Liver (tissue), 3 donors: ENCODE results near the gene ANKRD30B.

Source experiments
- EGR1 ChIP-seq, 2 donors: IDR thresholded peaks; 2 replicates each; pipeline ENCODE4 v1.6.1; 2016 to 2018; ENCODE audit warnings: antibody characterized with exemption in 2 of 2, low read depth in 2 of 2
- SP1 ChIP-seq: IDR thresholded peaks from 2 replicates; pipeline ENCODE4 v1.6.1; 2018; ENCODE audit warnings: antibody characterized with exemption, mild to moderate bottlenecking
- TF ChIP-seq, protein P1 (sequence below): fragments of 150-350 bp; IDR thresholded peaks from 2 replicates; pipeline ENCODE4 v1.5.1; 2017; ENCODE audit warnings: improper control_type of control experiment, low read depth, low read length; ENCODE audit not compliant: missing input control
- donor health status: healthy.
- donor health status: healthy.

DNA sequence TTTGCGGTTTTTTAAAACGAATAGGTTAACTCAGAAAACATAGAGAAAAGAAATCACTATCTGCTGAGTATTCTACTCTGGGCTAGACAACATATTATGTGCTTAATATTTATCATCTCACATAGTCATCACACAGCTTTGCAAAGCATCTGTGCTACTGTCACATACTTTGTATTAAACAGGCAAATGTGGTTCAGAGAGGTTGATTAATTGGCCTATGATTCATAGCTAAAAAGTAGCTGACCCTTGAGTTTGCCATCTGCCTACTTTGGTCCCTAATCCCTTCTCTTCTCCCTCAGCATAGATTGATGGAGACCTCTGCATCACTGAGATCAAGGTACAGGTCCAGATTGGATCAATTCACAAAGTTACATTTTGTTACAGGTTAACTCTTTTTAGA, 21.4 kb downstream of the ANKRD30B start:
- TF ChIP-seq SP1 (no peak), EGR1 (IDR thresholded peaks at IDR 0.05; ENCODE audit: low read depth in 2 of 2) (no peak)
- TF ChIP-seq, protein P1, sequence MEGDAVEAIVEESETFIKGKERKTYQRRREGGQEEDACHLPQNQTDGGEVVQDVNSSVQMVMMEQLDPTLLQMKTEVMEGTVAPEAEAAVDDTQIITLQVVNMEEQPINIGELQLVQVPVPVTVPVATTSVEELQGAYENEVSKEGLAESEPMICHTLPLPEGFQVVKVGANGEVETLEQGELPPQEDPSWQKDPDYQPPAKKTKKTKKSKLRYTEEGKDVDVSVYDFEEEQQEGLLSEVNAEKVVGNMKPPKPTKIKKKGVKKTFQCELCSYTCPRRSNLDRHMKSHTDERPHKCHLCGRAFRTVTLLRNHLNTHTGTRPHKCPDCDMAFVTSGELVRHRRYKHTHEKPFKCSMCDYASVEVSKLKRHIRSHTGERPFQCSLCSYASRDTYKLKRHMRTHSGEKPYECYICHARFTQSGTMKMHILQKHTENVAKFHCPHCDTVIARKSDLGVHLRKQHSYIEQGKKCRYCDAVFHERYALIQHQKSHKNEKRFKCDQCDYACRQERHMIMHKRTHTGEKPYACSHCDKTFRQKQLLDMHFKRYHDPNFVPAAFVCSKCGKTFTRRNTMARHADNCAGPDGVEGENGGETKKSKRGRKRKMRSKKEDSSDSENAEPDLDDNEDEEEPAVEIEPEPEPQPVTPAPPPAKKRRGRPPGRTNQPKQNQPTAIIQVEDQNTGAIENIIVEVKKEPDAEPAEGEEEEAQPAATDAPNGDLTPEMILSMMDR: no peak
